Measurements from ENCODE around the gene COPS4. TPM values are rescaled to one million over a fixed set of nuclear protein-coding genes. Genes with fewer than 3 reads are reported as not detected.
A peak's percentile ranks its signal among the peaks of the same experiment; 100 is the strongest.

COPS4 gene
- total RNA-seq, 1 experiment from 2014 or later = 28.6 TPM

DNA sequence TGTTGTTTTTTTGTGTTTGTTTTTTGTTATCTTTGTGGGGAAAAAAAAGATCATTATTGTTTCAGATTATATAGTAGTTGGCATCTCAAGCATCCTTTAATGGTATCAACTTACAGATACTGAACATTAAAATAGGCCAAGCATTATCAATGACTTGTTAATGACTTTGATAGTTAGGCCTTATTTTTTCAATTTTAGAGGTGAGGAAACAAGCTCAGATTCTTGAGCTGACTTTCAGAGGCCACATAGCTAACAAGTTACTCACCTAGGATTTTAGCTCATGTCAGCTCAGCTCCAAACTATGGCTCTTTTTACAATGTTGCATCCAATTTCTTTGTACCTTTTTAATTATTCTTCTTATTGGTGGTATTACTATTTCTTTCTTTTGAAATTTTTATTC is 80.0 kb downstream of the COPS4 start:
- peak overlapping the region; percentile 53 for H2AFZ ChIP-seq (ENCODE audit: low read depth, low read length, poor library complexity, severe bottlenecking)
- no peak overlapping the region for H3K27ac ChIP-seq (ENCODE audit: low read depth, low read length)
- ATAC-seq (no peak), DNase-seq (ENCODE audit: low read depth, low spot score) (no peak)
- no peaks in the 10 kb centered on the region for H3K36me3 ChIP-seq (ENCODE audit: control insufficient read depth in 1 of 2, insufficient read depth in 2 of 2, low read length in 2 of 2)
- no TSS peak for BruUV-seq (replicated peaks)
- ChIA-PET CTCF (interaction anchor here (0.6 kb wide), 2 partner anchors 41 to 241 kb away, joined by 4 read pairs; no protein-coding TSS in a partner anchor), POLR2A (no interaction called here), RAD21 (ENCODE audit: low non-redundant PET in 1 of 2, low total read pairs in 2 of 2, uncharacterized antibody in 2 of 2, unreplicated experiment in 2 of 2) (no interaction called here)
- H3K79me2 ChIP-seq (ENCODE audit: insufficient read depth, low read length) = no peaks in the 10 kb centered on the region
- H3K9me2 ChIP-seq (ENCODE audit: insufficient read depth) = no peaks in the 10 kb centered on the region
- H3K4me3 ChIP-seq (replicated peaks in 1 of 2; ENCODE audit: low read depth in 1 of 2, low read length in 2 of 2) = no peak overlapping the region
- no peak overlapping the region for H3K9ac ChIP-seq (ENCODE audit: low read length)
- H3K9me3 ChIP-seq (ENCODE audit: control insufficient read depth in 1 of 2, insufficient read depth in 1 of 2, low read depth in 1 of 2, low read length in 2 of 2) = no peaks in the 10 kb centered on the region
- no peak for TF ChIP-seq ZBTB33 (IDR thresholded peaks at IDR 0.05; ENCODE audit: extremely low read depth, insufficient replicate concordance, low read length)
- TF ChIP-seq EZH2phosphoT487 (IDR thresholded peaks at IDR 0.05; ENCODE audit: borderline replicate concordance) = no peak
- no peak for TF ChIP-seq SIN3A (IDR thresholded peaks at IDR 0.05; ENCODE audit: low read depth)
- no peak for TF ChIP-seq ATF3 (IDR thresholded peaks at IDR 0.05)
- TF ChIP-seq YY1 (IDR thresholded peaks at IDR 0.05; ENCODE audit: extremely low read depth, insufficient replicate concordance, low read depth, low read length) = no peak
- no peak for TF ChIP-seq TCF7L2 (IDR thresholded peaks at IDR 0.05; ENCODE audit: borderline replicate concordance, extremely low read depth, insufficient read depth, insufficient read length)
- no peak for TF ChIP-seq ZFX (IDR thresholded peaks at IDR 0.05)
- TF ChIP-seq POLR2A (IDR thresholded peaks at IDR 0.05; ENCODE audit: borderline replicate concordance, extremely low read depth, insufficient read depth, insufficient read length) = no peak
- no peak for TF ChIP-seq ZNF274 (IDR thresholded peaks at IDR 0.05; ENCODE audit: low read depth, low read length)
- TF ChIP-seq POLR2AphosphoS5 (IDR thresholded peaks at IDR 0.05; ENCODE audit: low read depth, low read length) = no peak
- TF ChIP-seq JUND (IDR thresholded peaks at IDR 0.05) = no peak
- TF ChIP-seq ELF1 (IDR thresholded peaks at IDR 0.05; ENCODE audit: borderline replicate concordance, low read depth) = no peak
- no peak for TF ChIP-seq CEBPB (IDR thresholded peaks at IDR 0.05; ENCODE audit: low read depth)
- no peak for TF ChIP-seq SRF (IDR thresholded peaks at IDR 0.05; ENCODE audit: low read depth)
- no peak for TF ChIP-seq REST (IDR thresholded peaks at IDR 0.05; ENCODE audit: low read depth)
- TF ChIP-seq CBX3 (IDR thresholded peaks at IDR 0.05; ENCODE audit: low read depth) = no peak
- TF ChIP-seq CTCF (IDR thresholded peaks at IDR 0.05 in 2 of 3, conservative IDR thresholded peaks at IDR 0.05 in 1 of 3; ENCODE audit: borderline replicate concordance in 1 of 3, insufficient read depth in 1 of 3, low read depth in 2 of 3, low read length in 2 of 3) = no peak
- no peaks in the 10 kb centered on the region for H4K20me1 ChIP-seq (ENCODE audit: insufficient read depth)
- H3K27me3 ChIP-seq (ENCODE audit: insufficient read depth, low read length) = no peaks in the 10 kb centered on the region
- H3K4me1 ChIP-seq (ENCODE audit: control insufficient read depth in 1 of 2, insufficient read depth in 2 of 2, low read length in 2 of 2) = peaks cover 7 to 21% of the 10 kb centered on the region in 2 experiments; a peak in 3 of 4 replicates
- intact Hi-C loops (cut with micrococcal nuclease) = no loop called here
- peak overlapping the region; percentile 1; the same call in 1 of the 2 replicates for H3K4me2 ChIP-seq (ENCODE audit: low read length)
